GM19397 (cell line): ENCODE results near the gene ST14.

Experiments used
- ATAC-seq: cut with Tn5 transposase; IDR thresholded peaks from one replicate; pipeline ENCODE4 v1.9.1; 2021; ENCODE audit warnings: mild to moderate bottlenecking, moderate library complexity; ENCODE audit not compliant: unreplicated experiment

The ST14 gene

GRCh38 chr11:130206141-130206540, 46.6 kb downstream of the ST14 start:
- ATAC-seq: no peak

GRCh38 chr11:130208241-130209127, 48.9 kb downstream of the ST14 start:
- no peak for ATAC-seq

- ATAC-seq: no peak
These were observed 49.7 kb downstream of the ST14 start for GRCh38 chr11:130209128-130209932.

GRCh38 chr11:130209954-130210854, 50.6 kb downstream of the ST14 start:
- no peak for ATAC-seq

GRCh38 chr11:130211144-130211543, 51.6 kb downstream of the ST14 start:
- no peak for ATAC-seq

GRCh38 chr11:130211781-130212401, 52.3 kb downstream of the ST14 start:
- no peak for ATAC-seq

- no peak for ATAC-seq
These were observed 52.9 kb downstream of the ST14 start for GRCh38 chr11:130212431-130212961.

GRCh38 chr11:130213143-130213978, 53.8 kb downstream of the ST14 start:
- ATAC-seq: peak; percentile 79

- ATAC-seq: no peak
These were observed 54.3 kb downstream of the ST14 start for GRCh38 chr11:130213979-130214281.

GRCh38 chr11:130214861-130215530, 55.4 kb downstream of the ST14 start:
- ATAC-seq: no peak

- no peak for ATAC-seq
These were observed 56.1 kb downstream of the ST14 start for GRCh38 chr11:130215531-130216220.

- no peak for ATAC-seq
These were observed 56.6 kb downstream of the ST14 start for GRCh38 chr11:130216221-130216550.

GRCh38 chr11:130216591-130217132, 57.1 kb downstream of the ST14 start:
- no peak for ATAC-seq

- no peak for ATAC-seq
These were observed 57.8 kb downstream of the ST14 start for GRCh38 chr11:130217133-130218031.

- no peak for ATAC-seq
These were observed 59.0 kb downstream of the ST14 start for GRCh38 chr11:130218501-130219070.

GRCh38 chr11:130219148-130219547, 59.6 kb downstream of the ST14 start:
- no peak for ATAC-seq
